NCI-H2227 (cell line): ENCODE measurements around the gene EMC1.
"Not testable (repeated sequence)": the region's sequence is repeated elsewhere in the genome, so short reads cannot be mapped to it uniquely, and the experiment has no call there.

Source experiments
- DNase-seq: peaks from one replicate; lab custom pipeline; 2025; ENCODE audit not compliant: unreplicated experiment; lab: John Stamatoyannopoulos, UW

Gene EMC1

DNA sequence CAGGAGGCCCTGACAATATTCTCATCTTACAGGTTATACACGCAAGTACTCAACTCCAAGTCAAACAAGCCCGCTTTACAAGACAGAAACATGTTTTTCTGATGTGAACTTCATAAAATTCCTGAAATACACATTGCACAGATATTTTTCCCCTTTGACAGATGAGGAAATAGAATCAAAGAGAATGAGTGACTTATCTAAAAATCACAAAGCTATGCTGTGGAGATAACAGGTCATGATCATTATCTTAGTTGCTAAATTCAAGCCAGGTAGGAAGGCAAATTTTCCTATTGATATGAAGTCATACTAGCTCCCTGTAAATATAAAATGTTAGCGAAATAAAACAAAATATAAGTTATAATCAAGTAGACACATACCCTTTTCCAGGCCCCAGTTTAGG lies 59.5 kb downstream of the EMC1 start:
- DNase-seq: no peak

DNA sequence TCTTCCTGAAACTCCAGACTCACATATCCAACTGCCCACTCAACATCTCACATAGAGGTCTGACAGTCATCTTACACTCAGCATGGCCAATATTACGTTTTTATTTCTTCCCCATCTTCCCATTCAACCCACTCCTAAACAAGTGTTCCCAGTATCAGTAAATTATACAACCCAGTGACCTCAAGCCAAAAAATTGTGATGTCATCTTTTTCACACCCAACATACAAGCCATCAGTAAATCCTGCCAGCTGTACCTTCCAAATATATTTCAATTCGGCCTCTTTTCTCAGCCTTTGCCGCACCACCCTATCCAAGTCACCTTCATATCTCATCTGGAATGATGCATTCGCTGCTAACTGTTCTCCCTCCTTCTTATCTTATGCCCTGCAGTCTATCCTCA lies 60.9 kb downstream of the EMC1 start:
- no peak for DNase-seq

DNA sequence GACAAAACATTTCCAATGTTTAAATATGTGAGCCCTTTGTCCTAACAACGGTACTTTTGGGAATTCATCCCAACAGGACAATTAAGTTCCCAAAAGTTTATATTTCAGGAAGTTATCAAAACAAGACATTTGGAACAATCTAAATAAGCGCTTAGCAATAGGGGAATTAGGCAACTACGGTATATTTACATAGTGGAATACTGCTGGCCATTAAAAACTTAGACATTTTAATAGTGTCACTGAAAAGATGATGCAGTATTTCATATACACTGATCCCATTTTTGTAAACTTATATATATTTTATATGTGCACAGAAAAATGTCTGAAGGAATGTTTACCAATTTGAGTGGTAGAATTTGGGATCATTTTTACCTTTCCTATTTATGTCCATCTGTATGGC lies 62.1 kb downstream of the EMC1 start:
- DNase-seq: no peak

DNA sequence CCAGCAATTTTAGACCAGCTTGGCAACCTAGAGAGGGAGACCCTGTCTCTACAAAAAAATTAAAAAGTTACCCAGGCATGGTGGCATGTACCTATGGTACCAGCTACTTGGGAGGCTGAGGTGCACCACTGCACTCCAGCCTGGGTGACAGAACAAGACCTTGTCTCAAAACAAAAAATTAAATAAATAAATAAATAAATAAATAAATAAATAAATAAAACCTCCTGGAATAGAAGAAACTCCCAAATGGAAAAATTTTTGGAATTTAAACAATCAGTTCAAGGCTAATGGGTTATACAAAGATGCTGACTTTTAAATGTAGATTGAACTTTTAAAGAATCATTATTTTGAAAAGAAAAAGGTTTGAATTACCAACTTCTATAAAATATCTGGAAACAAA lies 63.5 kb downstream of the EMC1 start:
- DNase-seq: no peak

- DNase-seq: no peak
Measured at GRCh38 chr1:19186001-19186400, 65.3 kb downstream of the EMC1 start.

GRCh38 chr1:19182223-19182622 lies 69.1 kb downstream of the EMC1 start:
- no peak for DNase-seq

DNA sequence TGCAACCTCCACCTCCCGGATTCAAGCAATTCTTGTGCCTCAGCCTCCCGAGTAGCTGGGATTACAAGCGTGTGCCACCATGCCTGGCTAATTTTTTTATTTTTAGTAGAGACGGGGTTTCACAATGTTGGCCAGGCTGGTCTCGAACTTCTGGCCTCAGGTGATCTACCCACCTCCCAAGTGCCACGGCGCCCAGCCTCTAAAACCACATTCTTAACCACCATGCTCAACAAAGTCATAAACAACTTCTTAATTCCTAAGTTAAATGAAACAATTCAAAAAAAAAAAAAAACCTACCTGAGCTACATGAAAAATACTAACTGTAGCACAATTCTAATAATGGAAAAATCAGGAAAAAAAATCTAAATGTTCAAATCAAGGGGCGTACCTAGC lies 71.1 kb downstream of the EMC1 start:
- DNase-seq: not testable (repeated sequence)

GRCh38 chr1:19179597-19180264 lies 71.6 kb downstream of the EMC1 start:
- peak; percentile 64 for DNase-seq

- no peak for DNase-seq
Measured at GRCh38 chr1:19178734-19179398, 72.5 kb downstream of the EMC1 start.

GRCh38 chr1:19177811-19178210 lies 73.5 kb downstream of the EMC1 start:
- no peak for DNase-seq

GRCh38 chr1:19169642-19170041 lies 81.7 kb downstream of the EMC1 start:
- no peak for DNase-seq

DNA sequence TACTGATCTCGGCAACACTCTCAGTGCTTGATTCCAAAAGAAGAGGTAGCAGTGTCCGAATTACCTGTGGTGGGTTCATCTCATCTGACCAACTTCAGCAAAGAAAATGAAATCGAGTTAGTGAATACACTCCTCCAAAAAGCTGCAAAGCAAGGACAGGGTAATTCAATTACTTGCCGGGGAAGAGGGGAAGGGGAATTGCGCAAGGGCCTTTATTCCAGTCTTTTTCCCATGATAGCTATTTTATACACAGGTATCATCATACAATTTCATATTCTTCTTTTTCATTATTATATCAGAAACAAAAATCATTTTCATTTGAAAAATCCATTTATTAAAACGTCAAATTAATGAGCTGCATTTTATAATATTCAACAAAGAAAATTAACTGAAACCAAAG lies 84.2 kb downstream of the EMC1 start:
- DNase-seq: no peak

DNA sequence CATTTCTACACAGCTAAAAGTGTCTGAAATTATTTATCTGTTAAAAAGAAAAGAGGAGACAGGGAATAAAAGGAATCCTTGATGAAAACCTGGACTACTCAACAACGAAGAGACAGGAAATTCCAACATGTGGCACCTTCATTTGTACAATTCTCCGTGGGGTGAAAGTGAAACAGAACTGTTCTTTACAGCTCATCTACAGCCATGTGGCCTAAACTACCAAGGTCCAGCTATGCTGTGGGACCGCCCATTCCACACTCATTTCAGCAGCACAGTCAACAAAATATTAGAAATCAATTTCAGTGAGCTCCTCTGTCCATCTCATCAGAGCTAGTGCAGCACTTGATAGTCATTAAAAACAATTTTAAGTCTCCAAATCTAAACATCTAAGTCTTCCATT lies 85.3 kb downstream of the EMC1 start:
- DNase-seq: no peak
